Measurements from ENCODE around the gene CPNE6.
A peak's percentile ranks its signal among the peaks of the same experiment; 100 is the strongest.

CPNE6 gene

DNA sequence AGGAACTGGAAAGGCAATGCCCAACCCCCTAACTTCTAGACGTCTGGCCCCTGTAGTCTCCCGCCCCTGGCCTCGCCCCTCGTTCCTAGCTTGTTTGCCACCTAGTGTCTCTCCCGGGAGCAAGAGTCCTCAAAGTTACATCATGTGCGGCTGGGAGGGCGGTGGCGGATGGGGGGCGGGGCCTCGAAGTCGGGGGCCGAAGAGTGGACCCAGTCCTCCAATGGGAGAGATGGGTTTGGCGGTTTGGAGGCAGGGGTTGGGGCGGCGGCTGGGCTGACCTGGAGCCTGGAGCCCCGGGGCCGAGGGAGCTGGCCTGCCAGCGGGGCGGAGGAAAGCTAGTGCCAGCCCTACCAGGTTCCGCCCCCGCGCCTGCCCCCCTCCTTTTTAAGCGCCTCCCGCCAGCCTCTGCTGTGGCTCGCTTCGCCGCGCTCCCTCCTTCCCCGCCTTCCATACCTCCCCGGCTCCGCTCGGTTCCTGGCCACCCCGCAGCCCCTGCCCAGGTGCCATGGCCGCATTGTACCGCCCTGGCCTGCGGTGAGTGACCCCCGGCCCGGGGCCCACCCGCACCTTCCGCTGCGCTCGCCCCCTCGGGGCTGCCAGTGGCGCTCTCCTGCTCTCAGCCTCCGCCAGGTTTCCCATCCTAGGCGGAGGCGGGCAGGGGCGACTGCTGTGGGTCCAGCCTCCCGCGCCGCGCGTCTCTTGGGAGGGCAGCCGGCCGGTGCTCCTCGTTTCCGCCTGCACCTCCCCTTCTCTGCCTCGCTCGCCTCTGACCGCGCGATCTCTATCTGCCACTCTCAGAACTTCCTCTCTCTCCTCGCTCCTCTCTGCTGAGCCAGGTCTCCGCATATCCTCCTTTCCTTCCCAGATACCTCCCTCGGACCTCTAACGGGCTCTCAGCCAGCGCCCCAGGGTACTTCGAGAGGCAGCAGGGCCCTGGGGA, 22.8 kb downstream of the CPNE6 start, which contains the start of gene PCK2:
PCK2 (plus strand) TSS at position 411 of the 940 bp plus-strand sequence; CDS start at position 506, 95 bp downstream.
- Histone ChIP-seq H3K9ac (ENCODE audit: low read length) (peak within 1 kb of the TSS; percentile 96), H4K20me1 (ENCODE audit: low read depth, low read length) (no peaks in the 10 kb centered on the region), H3K27me3 (ENCODE audit: low read length) (no peaks in the 10 kb centered on the region), H3K9me3 (ENCODE audit: insufficient read depth, low read length) (no peaks in the 10 kb centered on the region), H3K79me2 (ENCODE audit: insufficient read depth, low read length) (peaks cover 8% of the 10 kb centered on the region; the same call in 1 of the 2 replicates), H3K27ac (ENCODE audit: low read depth, low read length) (peak within 1 kb of the TSS; percentile 84), H3K4me2 (ENCODE audit: low read depth, low read length, poor library complexity, severe bottlenecking) (peak within 1 kb of the TSS; percentile 87), H3F3A (ENCODE audit: insufficient read depth) (peaks cover 19% of the 10 kb centered on the region), H2AFZ (ENCODE audit: low read depth, low read length, severe bottlenecking) (peak within 1 kb of the TSS; percentile 43), H3K4me3 (ENCODE audit: insufficient read depth, low read length, poor library complexity, severe bottlenecking) (peak within 1 kb of the TSS; percentile 92), H3K36me3 (ENCODE audit: low read length) (no peaks in the 10 kb centered on the region), H3K9me2 (replicated peaks; ENCODE audit: insufficient read depth, low read length) (no peaks in the 10 kb centered on the region)
- no peak for TF ChIP-seq CTCF (IDR thresholded peaks at IDR 0.05; ENCODE audit: insufficient read depth, low read length, poor library complexity, severe bottlenecking)
- TF ChIP-seq EZH2phosphoT487 (conservative IDR thresholded peaks at IDR 0.05; ENCODE audit: low read length), result no peak

- Histone ChIP-seq H2AFZ (ENCODE audit: low read depth, low read length, severe bottlenecking) (peak overlapping the region; percentile 43), H3K4me2 (ENCODE audit: low read depth, low read length, poor library complexity, severe bottlenecking) (peak overlapping the region; percentile 87), H3K36me3 (ENCODE audit: low read length) (no peaks in the 10 kb centered on the region), H3K9ac (ENCODE audit: low read length) (peak overlapping the region; percentile 96), H3K4me3 (ENCODE audit: insufficient read depth, low read length, poor library complexity, severe bottlenecking) (peak overlapping the region; percentile 92), H4K20me1 (ENCODE audit: low read depth, low read length) (no peaks in the 10 kb centered on the region), H3K79me2 (ENCODE audit: insufficient read depth, low read length) (peaks cover 8% of the 10 kb centered on the region; the same call in 1 of the 2 replicates), H3K27ac (ENCODE audit: low read depth, low read length) (peak overlapping the region; percentile 84), H3F3A (ENCODE audit: insufficient read depth) (peaks cover 19% of the 10 kb centered on the region), H3K9me3 (ENCODE audit: insufficient read depth, low read length) (no peaks in the 10 kb centered on the region), H3K27me3 (ENCODE audit: low read length) (no peaks in the 10 kb centered on the region), H3K9me2 (replicated peaks; ENCODE audit: insufficient read depth, low read length) (no peaks in the 10 kb centered on the region)
- TF ChIP-seq EZH2phosphoT487 (conservative IDR thresholded peaks at IDR 0.05; ENCODE audit: low read length), result no peak
- no peak for TF ChIP-seq CTCF (IDR thresholded peaks at IDR 0.05; ENCODE audit: insufficient read depth, low read length, poor library complexity, severe bottlenecking)
These were observed 23.5 kb downstream of the CPNE6 start for GRCh38 chr14:24094841-24095270.

DNA sequence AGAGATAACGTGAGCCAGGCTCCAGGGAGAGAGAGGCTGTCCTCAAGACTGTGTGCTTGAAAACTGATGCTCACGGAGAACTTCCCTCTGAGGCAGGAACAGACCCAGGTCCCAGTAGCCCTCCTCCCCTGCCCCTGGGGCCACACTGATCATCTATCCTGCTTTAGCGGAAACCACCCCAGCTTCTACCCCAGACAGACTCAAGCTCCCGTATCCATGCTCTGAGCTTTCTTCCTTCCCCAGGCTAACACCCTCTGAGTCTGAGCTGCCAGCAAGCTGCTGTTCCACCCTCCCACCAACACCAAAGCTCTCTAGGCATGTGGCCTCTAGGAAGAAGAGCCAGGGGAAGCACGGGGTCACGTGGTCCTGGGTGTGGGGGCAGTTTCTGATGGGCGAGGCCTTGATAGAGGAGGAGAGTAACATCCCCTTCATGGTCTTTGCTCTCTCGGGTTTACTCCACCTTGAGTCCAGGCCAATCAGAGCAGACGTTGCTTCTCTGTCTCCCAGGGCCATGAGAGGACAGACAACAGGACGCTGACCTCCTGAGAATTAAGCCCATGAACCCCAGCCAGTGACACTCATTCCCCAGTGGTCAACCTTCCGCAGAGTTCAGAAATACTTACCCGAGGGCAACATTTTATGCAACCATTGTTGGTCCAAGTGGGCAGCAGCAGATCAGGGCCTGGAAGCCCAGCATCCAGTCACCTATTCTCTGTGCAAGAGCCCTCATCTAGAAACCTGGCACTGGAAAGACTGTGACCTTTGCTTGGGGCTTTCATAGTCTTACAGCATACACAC, 24.1 kb downstream of the CPNE6 start:
- no peaks in the 10 kb centered on the region for H3K9me3 ChIP-seq (ENCODE audit: insufficient read depth, low read length)
- no peak overlapping the region for H2AFZ ChIP-seq (ENCODE audit: low read depth, low read length, severe bottlenecking)
- TF ChIP-seq EZH2phosphoT487 (conservative IDR thresholded peaks at IDR 0.05; ENCODE audit: low read length) (no peak), CTCF (IDR thresholded peaks at IDR 0.05; ENCODE audit: insufficient read depth, low read length, poor library complexity, severe bottlenecking) (no peak)
- H3K27ac ChIP-seq (ENCODE audit: low read depth, low read length), result peak overlapping the region; percentile 84
- H3F3A ChIP-seq (ENCODE audit: insufficient read depth), result peaks cover 19% of the 10 kb centered on the region
- peak overlapping the region; percentile 96 for H3K9ac ChIP-seq (ENCODE audit: low read length)
- no peaks in the 10 kb centered on the region for H3K9me2 ChIP-seq (replicated peaks; ENCODE audit: insufficient read depth, low read length)
- H3K27me3 ChIP-seq (ENCODE audit: low read length), result no peaks in the 10 kb centered on the region
- H3K79me2 ChIP-seq (ENCODE audit: insufficient read depth, low read length), result peaks cover 8% of the 10 kb centered on the region; the same call in 1 of the 2 replicates
- H3K4me2 ChIP-seq (ENCODE audit: low read depth, low read length, poor library complexity, severe bottlenecking), result peak overlapping the region; percentile 87
- peak overlapping the region; percentile 92 for H3K4me3 ChIP-seq (ENCODE audit: insufficient read depth, low read length, poor library complexity, severe bottlenecking)
- H4K20me1 ChIP-seq (ENCODE audit: low read depth, low read length), result no peaks in the 10 kb centered on the region
- no peaks in the 10 kb centered on the region for H3K36me3 ChIP-seq (ENCODE audit: low read length)
